ENCODE data around the gene ANKLE1.

DNA sequence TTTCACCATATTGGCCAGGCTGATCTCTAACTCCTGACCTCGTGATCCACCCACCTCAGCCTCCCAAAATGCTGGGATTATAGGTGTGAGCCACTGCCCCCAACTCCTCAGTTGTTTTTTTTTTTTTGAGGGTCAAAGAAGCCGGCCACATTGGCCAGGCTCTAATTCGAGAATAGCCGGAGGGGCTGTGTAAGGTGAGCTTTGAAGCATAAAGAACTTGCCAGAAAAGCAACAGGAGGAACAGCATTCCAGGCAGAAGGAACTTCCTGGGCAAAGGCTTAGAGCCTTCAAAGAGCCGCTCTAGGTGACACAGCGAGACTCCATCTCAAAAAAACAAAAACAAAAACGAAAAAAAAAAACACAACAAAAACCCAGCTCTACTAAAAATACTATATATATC lies 15.7 kb upstream of the ANKLE1 start:
- TF ChIP-seq ZNF274 (IDR thresholded peaks at IDR 0.05; ENCODE audit: low read depth, low read length) (no peak), SUZ12 (IDR thresholded peaks at IDR 0.05; ENCODE audit: extremely low read depth, insufficient read depth, insufficient read length) (no peak)

Data from NT2/D1 (cell line).